Measurements from ENCODE around the gene OGFRL1.

DNA sequence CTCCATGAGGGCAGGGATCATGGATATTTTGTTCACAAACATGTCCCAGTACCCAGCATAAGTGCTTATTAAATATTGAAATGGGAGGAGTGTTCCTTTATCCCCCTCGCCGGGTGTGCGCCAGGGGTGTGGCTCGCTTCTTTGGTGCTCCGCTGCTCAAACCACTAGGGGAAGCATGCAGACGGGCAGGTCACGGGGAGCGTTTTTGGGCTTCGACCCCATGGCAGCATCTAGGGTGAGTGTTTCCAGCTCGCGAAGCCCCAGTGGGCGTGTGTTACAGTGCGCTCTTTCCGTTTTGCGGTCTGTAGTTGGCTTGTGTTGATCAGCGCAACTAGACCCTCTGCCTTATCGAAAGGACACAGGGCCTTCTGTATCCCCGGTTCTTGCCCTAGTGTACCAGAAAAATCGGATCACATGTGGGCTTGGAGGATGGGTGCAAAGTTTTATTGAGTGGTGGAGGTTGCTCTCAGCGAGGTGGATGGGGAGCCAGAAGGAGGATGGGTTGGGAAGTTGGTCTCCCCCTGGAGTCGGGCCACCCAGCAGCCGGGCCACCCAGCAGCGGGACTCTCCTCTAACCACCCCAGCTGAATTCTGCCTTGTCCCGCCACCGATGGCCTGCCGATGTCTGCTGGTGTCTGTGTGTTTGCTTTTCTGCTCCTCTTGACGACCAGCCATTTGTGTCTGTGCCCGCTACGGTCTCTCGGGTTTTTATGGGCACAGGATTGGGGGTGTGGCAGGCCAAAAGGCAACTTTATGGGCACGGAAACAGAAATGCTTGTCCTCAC, 43.2 kb upstream of the OGFRL1 start:
- TF ChIP-seq, protein P1, sequence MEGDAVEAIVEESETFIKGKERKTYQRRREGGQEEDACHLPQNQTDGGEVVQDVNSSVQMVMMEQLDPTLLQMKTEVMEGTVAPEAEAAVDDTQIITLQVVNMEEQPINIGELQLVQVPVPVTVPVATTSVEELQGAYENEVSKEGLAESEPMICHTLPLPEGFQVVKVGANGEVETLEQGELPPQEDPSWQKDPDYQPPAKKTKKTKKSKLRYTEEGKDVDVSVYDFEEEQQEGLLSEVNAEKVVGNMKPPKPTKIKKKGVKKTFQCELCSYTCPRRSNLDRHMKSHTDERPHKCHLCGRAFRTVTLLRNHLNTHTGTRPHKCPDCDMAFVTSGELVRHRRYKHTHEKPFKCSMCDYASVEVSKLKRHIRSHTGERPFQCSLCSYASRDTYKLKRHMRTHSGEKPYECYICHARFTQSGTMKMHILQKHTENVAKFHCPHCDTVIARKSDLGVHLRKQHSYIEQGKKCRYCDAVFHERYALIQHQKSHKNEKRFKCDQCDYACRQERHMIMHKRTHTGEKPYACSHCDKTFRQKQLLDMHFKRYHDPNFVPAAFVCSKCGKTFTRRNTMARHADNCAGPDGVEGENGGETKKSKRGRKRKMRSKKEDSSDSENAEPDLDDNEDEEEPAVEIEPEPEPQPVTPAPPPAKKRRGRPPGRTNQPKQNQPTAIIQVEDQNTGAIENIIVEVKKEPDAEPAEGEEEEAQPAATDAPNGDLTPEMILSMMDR (IDR thresholded peaks at IDR 0.05; ENCODE audit: insufficient read depth, low read length, poor library complexity, severe bottlenecking), result no peak
- no peak for TF ChIP-seq EZH2phosphoT487 (conservative IDR thresholded peaks at IDR 0.05; ENCODE audit: low read length)

All from SU-DHL-6 (cell line).